K562 (cell line): ENCODE measurements around the gene BTAF1. TPM values are rescaled to one million over a fixed set of nuclear protein-coding genes. Genes with fewer than 3 reads are reported as not detected.

Experiments used
- ASH1L ChIP-seq: fragments of 450-650 bp; IDR thresholded peaks from 2 replicates; pipeline ENCODE4 v1.6.1; 2018; ENCODE audit warnings: borderline replicate concordance, mild to moderate bottlenecking, low read depth; ENCODE audit not compliant: partially characterized antibody
- CHCHD3 ChIP-seq: fragments of 250-450 bp; sonication (Bioruptor Pico); IDR thresholded peaks from 2 replicates; pipeline ENCODE4 v2.1.2; 2022; ENCODE audit warnings: mild to moderate bottlenecking
- CREB1 ChIP-seq, 2 experiments: sonication (generic) in 1 of 2; formaldehyde crosslinking in 1 of 2; IDR thresholded peaks; 2 replicates each; pipeline versions ENCODE4 v1.6.1 to v1.8.0; 2012 to 2022; ENCODE audit warnings: inconsistent platforms in 1 of 2, mild to moderate bottlenecking in 1 of 2, missing genetic modification reagents in 1 of 2, moderate library complexity in 1 of 2
- EHMT2 ChIP-seq: fragments of 450-650 bp; IDR thresholded peaks from 2 replicates; pipeline ENCODE4 v1.6.1; 2018; ENCODE audit warnings: antibody characterized with exemption
- ETV5 ChIP-seq: sonication (generic); formaldehyde crosslinking; IDR thresholded peaks from 2 replicates; pipeline ENCODE4 v1.4.0; 2020; ENCODE audit warnings: low read depth, mild to moderate bottlenecking, missing genetic modification reagents
- HDAC1 ChIP-seq, 2 experiments: fragments of 450-650 bp; IDR thresholded peaks; 2 replicates each; pipeline ENCODE4 v1.6.1; 2016 to 2017; ENCODE audit warnings: inconsistent platforms in 1 of 2, mild to moderate bottlenecking in 1 of 2, moderate library complexity in 1 of 2
- KLF10 ChIP-seq: fragments of 250-450 bp; sonication (Bioruptor Pico); IDR thresholded peaks from 2 replicates; pipeline ENCODE4 v1.6.1; 2021; ENCODE audit warnings: matching md5 sums
- L3MBTL2 ChIP-seq: fragments of 450-650 bp; IDR thresholded peaks from 2 replicates; pipeline ENCODE4 v1.6.1; 2016; ENCODE audit warnings: mild to moderate bottlenecking, moderate library complexity
- MAX ChIP-seq: sonication (generic); formaldehyde crosslinking; IDR thresholded peaks from 2 replicates; pipeline ENCODE4 v1.9.0; 2022; ENCODE audit warnings: mild to moderate bottlenecking, missing genetic modification reagents
- NFYB ChIP-seq: IDR thresholded peaks from 2 replicates; pipeline ENCODE4 v1.6.1; 2011; ENCODE audit warnings: mild to moderate bottlenecking, moderate library complexity; ENCODE audit not compliant: insufficient read length; ENCODE audit errors: extremely low read depth
- NR0B1 ChIP-seq: fragments of 450-650 bp; IDR thresholded peaks from one replicate; pipeline ENCODE4 v1.6.1; 2018; ENCODE audit warnings: mild to moderate bottlenecking, moderate library complexity; ENCODE audit not compliant: partially characterized antibody
- NR4A1 ChIP-seq, 2 experiments: fragments of 250-450 bp in 1 of 2; fragments of 450-650 bp in 1 of 2; sonication (Bioruptor Pico) in 1 of 2; IDR thresholded peaks; 2 replicates each; pipeline versions ENCODE4 v1.4.0 to v1.6.1; 2016 to 2020; ENCODE audit warnings: mild to moderate bottlenecking in 2 of 2, missing compliant biosample characterization in 1 of 2, missing genetic modification characterization in 1 of 2, moderate library complexity in 1 of 2
- PBX2 ChIP-seq, 2 experiments: IDR thresholded peaks in 1 of 2; conservative IDR thresholded peaks in 1 of 2; 2 replicates each; pipeline ENCODE4 v1.6.1; 2016; ENCODE audit warnings: low read depth in 2 of 2, mild to moderate bottlenecking in 1 of 2, missing compliant biosample characterization in 1 of 2, missing genetic modification characterization in 1 of 2, moderate library complexity in 1 of 2
- POLR2G ChIP-seq: fragments of 200-400 bp; formaldehyde crosslinking; IDR thresholded peaks from 2 replicates; pipeline ENCODE4 v1.6.1; 2017; ENCODE audit warnings: low read depth, mild to moderate bottlenecking, antibody characterized with exemption, low read length, moderate library complexity
- RBM14 ChIP-seq: fragments of 200-400 bp; formaldehyde crosslinking; IDR thresholded peaks from 2 replicates; pipeline ENCODE4 v1.6.1; 2018; ENCODE audit warnings: low read depth, mild to moderate bottlenecking, low read length, moderate library complexity, borderline replicate concordance; ENCODE audit not compliant: insufficient read depth
- RFX7 ChIP-seq: fragments of 250-450 bp; sonication (Bioruptor Pico); IDR thresholded peaks from 2 replicates; pipeline ENCODE4 v1.5.1; 2021; ENCODE audit warnings: mild to moderate bottlenecking
- ZNF143 ChIP-seq: sonication (generic); formaldehyde crosslinking; IDR thresholded peaks from 2 replicates; pipeline ENCODE4 v1.9.0; 2022; ENCODE audit warnings: mild to moderate bottlenecking, missing genetic modification reagents
- ZNF316 ChIP-seq: fragments of 450-650 bp; IDR thresholded peaks from 2 replicates; pipeline ENCODE4 v1.6.1; 2016
- ZNF518B ChIP-seq: fragments of 250-450 bp; sonication (Bioruptor Pico); IDR thresholded peaks from 2 replicates; pipeline ENCODE4 v1.5.0; 2021; ENCODE audit warnings: mild to moderate bottlenecking, moderate library complexity
- polyA plus RNA-seq, 8 experiments: library from polyadenylated mRNA; depleted of rRNA in 4 of 8; stranded (reverse) in 5 of 8; unstranded in 3 of 8; fragments of >200 nt; fragmentation: Nextera tagmentation in 2 of 8; fragmentation: Illumina TruSeq in 1 of 8; extraction: Ambion mirVana in 2 of 8; extraction: Trizol in 1 of 8; gene quantifications; 2 replicates each; pipeline versions ENCODE4 v1.2.1 to v1.2.3, GENCODE V29; 2011 to 2014; ENCODE audit warnings: inconsistent platforms in 1 of 8, missing spikeins in 1 of 8
- total RNA-seq, 7 experiments: library from RNA; depleted of rRNA in 6 of 7; stranded (reverse); fragments of >200 nt in 6 of 7; fragmentation: Illumina TruSeq in 2 of 7; extraction: Trizol in 2 of 7; gene quantifications; 2 replicates each; pipeline versions ENCODE4 v1.2.1 to v1.2.3, GENCODE V29; 2011 to 2021; ENCODE audit warnings: low replicate concordance in 1 of 7

Gene BTAF1
- total and polyA plus RNA-seq, 9 of the 15 experiments (the other 6 are each of a cell fraction or from before 2014, with no cell fraction given): 6.6 to 70.7 (median 30.5) TPM

- TF ChIP-seq ZNF518B (no peak), ZNF143 (CRISPR knock-in tag) (no peak), ASH1L (no peak), HDAC1 (IDR thresholded peaks at IDR 0.05) (no peak), ZNF316 (no peak), RBM14 (no peak), ETV5 (no peak), PBX2 (CRISPR knock-in tag; IDR thresholded peaks at IDR 0.05; ENCODE audit: low read depth) (no peak), PBX2 (tag; conservative IDR thresholded peaks at IDR 0.05; ENCODE audit: low read depth) (no peak), EHMT2 (no peak), RFX7 (CRISPR knock-in tag) (no peak), NR4A1 (CRISPR knock-in tag; IDR thresholded peaks at IDR 0.05) (no peak), NR4A1 (tag; IDR thresholded peaks at IDR 0.05) (no peak), L3MBTL2 (peak; percentile 89; the same call in 1 of the 2 replicates), MAX (CRISPR knock-in tag) (peak; percentile 81; the same call in 1 of the 2 replicates), POLR2G (peak; percentile 88), NFYB (no peak), CREB1 (IDR thresholded peaks at IDR 0.05) (no peak), CREB1 (CRISPR knock-in tag; IDR thresholded peaks at IDR 0.05) (0 out of 2 replicates have a peak, but pooled peaks have one; percentile 51), NR0B1 (no peak), KLF10 (CRISPR knock-in tag) (no peak), CHCHD3 (CRISPR knock-in tag) (no peak)
These were observed 15.0 kb upstream of the BTAF1 start (continued) for GRCh38 chr10:91908337-91909116.
